CD4-positive, alpha-beta T cell treated with Interferon gamma for 1 hour (primary cell): ENCODE data around the gene SPATA19.

Experiments
- DNase-seq: peaks from one replicate; pipeline ENCODE4 v3.0.0-alpha.2; 2020

Gene SPATA19

DNA sequence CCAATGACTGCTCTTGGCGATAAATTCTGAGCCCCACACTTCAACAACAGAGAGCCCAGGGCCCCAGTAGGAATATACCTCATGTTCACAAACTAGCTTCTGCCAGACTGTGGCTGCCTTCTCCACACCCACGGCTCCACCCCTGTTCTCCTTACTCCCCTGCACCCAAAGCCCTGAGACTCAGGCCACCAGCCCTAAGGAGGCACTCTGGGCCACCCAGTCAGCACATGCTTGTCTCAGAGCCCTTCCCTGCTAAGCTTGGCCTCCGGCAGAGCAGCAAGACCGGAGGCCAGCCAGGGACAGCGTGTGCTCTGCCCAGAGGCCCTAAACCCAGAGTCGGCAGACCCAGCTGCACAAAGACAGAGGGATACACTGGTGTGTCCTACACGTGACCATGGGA, 27.9 kb downstream of the SPATA19 start:
- DNase-seq: no peak

DNA sequence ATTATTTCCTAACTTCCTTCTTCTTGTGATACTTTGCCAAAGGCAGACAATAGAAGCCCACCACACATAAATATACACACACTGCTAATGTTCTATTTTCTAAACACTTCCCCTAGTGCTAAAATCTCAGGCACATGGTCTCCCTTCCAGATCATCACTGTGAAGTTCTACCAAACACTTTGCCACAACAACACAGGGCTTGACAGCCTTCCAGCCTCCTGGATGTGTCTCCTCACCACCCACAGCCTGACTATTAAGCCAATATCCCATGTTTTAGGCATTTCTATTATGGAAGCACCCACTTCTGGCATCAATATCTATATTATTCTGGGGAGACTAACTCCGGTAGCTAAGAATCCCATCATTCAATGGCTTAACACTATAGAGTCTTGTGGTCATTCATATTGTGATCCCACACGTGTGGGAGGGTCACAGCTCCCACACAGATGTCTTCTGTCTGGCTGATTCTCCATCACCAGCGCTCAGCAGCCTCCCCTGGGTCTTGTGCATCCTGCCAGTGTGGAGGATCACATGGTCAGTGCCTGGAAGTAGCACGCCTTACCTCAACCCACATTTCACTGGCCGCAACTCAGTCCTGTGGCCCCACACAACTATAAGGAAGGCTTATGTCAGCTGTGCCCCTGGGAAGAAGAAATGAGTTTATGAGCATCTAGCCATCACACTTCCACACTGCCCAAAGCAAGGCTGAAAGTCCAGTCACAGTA, 29.0 kb downstream of the SPATA19 start:
- no peak for DNase-seq

- DNase-seq: no peak
These were observed 29.7 kb downstream of the SPATA19 start for GRCh38 chr11:133815636-133816035.

DNA sequence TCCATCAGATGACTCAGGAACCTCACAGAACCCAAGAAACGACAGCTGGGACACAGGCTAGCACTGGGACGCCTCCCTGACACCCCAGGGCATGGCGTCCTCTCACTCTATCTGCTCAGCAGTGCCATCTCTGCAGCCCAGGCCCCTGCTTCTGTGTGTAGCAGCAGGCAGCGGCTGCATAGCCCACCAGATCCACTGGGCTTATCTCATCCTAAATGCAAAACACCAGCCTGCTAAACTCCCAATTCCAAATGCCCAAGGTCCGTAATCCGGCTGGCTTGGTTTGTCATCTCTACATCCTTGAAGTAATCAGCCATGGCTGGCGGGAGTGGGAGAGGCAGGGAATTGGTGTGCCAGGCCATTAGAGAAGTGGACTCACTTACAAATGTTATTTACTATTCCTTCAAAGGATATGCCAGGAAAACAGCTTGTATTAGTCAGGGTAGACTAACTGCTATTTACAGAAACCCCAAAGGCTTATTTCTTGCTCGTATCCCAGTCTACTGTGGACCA, 30.7 kb downstream of the SPATA19 start:
- DNase-seq: no peak

GRCh38 chr11:133811850-133812685, 33.2 kb downstream of the SPATA19 start:
- no peak for DNase-seq

- no peak for DNase-seq
These were observed 34.5 kb downstream of the SPATA19 start for GRCh38 chr11:133810766-133811165.

- DNase-seq: no peak
These were observed 35.5 kb downstream of the SPATA19 start for GRCh38 chr11:133809569-133810491.

DNA sequence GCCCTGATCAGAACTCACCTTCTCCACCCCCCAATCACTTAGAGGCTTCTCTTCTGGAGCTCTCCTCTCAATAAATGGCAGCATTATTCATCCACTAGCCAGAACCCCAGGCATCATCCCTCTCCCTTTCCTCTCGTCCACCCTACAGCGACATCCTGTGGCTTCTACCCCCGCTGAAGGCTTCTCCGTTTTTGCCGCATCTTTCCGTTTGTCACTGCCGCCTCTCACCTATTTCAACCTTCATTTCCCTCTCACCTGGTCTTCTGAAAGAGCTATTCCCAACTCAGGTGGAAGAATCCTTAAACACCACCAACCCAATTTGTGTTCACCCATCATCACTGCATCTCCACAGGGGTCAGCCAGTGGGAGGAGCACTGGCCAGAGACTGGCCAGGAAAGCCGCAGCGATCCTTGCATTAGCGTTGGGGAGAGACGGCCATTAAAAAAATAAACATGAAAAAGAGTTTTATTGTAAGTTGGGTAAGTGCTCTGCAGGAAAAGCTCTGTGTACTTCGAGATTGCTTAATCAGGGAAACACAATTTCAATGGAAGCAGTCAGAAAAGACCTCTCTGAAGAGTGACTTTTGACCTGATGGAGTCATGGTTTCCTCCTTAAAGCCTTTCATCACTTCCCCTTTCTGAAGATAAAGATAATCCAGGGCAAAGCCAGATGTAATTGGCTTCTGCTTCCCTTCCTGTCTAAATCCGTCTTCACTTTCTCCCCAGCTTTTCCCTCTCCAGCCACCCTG, 36.7 kb downstream of the SPATA19 start:
- DNase-seq: no peak

- no peak for DNase-seq
These were observed 42.3 kb downstream of the SPATA19 start for GRCh38 chr11:133803026-133803425.

DNA sequence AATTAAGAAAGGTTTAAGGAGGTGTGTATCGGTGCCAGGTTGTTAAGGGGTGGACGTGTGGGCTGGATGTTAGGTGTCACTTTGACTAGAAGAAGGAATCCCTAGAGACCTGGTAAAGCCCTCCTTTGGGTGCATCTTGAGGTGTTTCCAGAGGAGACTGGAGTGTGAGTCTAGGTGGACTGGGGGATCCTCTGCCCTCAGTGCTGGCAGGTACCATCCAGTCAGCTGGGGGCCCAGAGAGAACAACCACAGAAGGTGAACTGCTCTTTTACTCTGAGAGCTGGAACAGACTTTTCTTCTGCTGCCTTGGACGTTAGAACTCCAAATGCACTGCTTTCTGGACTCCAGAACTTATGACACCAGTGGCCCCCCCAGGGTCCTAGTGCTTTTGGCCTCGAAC, 44.0 kb downstream of the SPATA19 start:
- DNase-seq: no peak

DNA sequence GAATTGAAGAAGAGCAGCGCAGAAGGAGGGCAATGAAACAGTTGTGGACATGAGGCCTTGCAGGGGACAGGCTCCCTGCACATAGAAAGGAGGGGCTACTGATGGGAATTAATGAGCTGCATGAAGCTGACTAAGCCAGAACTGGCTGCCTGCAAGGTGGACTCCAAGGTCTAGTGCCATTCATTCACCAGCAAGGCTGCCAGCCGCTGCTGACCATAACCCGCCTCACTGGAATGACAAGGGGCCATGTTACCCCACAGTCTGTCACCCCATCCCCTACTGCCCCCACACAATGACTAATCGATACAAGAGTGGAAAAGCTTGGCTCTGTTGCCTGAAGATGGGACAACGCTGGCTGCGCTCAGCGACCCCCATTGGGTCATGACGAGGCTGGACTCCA, 44.6 kb downstream of the SPATA19 start:
- DNase-seq: no peak

GRCh38 chr11:133797554-133797953, 47.8 kb downstream of the SPATA19 start:
- no peak for DNase-seq

DNA sequence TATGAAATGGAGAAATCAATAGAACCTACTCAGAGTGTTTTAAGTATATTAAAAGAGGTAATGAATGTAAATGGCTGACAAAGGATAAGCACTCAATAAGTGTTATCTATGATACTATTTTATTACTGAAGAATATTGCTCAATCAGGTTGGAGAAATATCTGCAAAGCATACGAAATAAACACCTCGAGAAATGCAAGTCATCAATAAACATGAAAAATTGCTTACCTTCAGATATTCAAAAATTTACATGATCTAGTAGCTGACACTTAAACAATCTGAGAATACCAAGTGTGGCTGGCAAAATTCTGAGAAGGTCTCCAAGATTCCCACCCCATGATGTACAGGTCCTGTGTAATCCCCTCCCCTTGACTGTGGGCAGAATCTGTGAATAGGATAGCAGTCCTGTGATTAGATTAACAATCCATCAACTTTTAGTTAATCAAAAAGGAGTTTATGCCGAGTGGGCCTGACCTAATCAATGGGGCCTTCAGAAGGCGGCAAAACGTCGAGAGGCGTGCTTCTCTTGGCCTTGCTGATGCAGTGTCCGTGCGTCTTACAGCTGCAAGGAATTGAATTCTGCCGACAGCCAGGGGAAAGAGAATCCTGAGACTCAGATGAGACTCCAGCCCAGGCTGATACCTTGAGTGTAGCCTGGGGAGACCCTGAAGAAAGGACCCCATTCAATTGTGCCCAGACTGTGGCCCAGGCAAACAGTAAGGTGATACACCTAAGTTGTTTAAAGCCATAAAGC, 49.1 kb downstream of the SPATA19 start:
- no peak for DNase-seq

GRCh38 chr11:133795088-133795487, 50.2 kb downstream of the SPATA19 start:
- DNase-seq: no peak

GRCh38 chr11:133794205-133794604, 51.1 kb downstream of the SPATA19 start:
- DNase-seq: no peak

GRCh38 chr11:133793271-133794035, 51.9 kb downstream of the SPATA19 start:
- no peak for DNase-seq

GRCh38 chr11:133790995-133791394, 54.3 kb downstream of the SPATA19 start:
- DNase-seq: no peak
